HG02759 (cell line): Measurements from ENCODE around the gene MADCAM1.

Experiments used
- ATAC-seq: cut with Tn5 transposase; IDR thresholded peaks from one replicate; pipeline ENCODE4 v1.9.1; 2021; ENCODE audit warnings: mild to moderate bottlenecking, moderate library complexity; ENCODE audit not compliant: unreplicated experiment

Gene MADCAM1

GRCh38 chr19:547836-548720, 51.8 kb downstream of the MADCAM1 start:
- no peak for ATAC-seq

GRCh38 chr19:548886-549830, 52.9 kb downstream of the MADCAM1 start:
- ATAC-seq: no peak

GRCh38 chr19:554817-555216, 58.5 kb downstream of the MADCAM1 start:
- no peak for ATAC-seq
